ENCODE measurements around the gene SLC4A5. TPM values are rescaled to one million over a fixed set of nuclear protein-coding genes. Genes with fewer than 3 reads are reported as not detected.

Gene SLC4A5
- polyA plus RNA-seq, 1 of the 3 experiments (the other 2 are of a cell fraction) = 0.25 TPM

DNA sequence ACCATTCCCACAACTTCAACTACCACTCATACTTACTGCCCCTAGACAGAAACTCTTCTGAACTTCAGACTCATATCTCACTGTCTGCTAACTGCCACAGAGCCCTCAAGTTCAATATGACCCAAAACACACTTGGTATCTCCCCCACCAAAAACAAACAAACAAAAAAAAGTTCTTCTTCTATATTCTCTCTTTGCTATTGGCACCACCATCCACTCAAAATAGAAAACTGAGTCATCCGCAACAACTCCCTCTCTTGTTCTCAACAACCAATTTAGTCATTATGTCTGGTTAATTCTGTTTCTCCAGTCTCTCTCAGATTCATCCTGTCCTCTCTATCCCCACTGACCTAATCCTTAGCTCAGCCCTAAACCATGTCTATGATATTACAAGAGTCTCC is 44.1 kb upstream of the SLC4A5 start:
- H3K79me2 ChIP-seq (ENCODE audit: insufficient read depth) = peaks cover 79% of the 10 kb centered on the region
- H3F3A ChIP-seq (replicated peaks; ENCODE audit: insufficient read depth) = peaks cover 5% of the 10 kb centered on the region
- H3K36me3 ChIP-seq (replicated peaks in 1 of 2; ENCODE audit: control insufficient read depth in 1 of 2, insufficient read depth in 2 of 2, low read length in 1 of 2) = peaks cover 7 to 20% of the 10 kb centered on the region in 2 experiments
- no peaks in the 10 kb centered on the region for H3K9me3 ChIP-seq
- H3K9ac ChIP-seq = no peak overlapping the region
- TF ChIP-seq FOXM1 (IDR thresholded peaks at IDR 0.05; ENCODE audit: low read depth) (no peak), FOSL2 (IDR thresholded peaks at IDR 0.05; ENCODE audit: borderline replicate concordance, low read depth) (no peak), RFX5 (IDR thresholded peaks at IDR 0.05; ENCODE audit: low read length) (no peak), EP300 (IDR thresholded peaks at IDR 0.05; ENCODE audit: borderline replicate concordance in 1 of 2, low read depth in 1 of 2, low read length in 1 of 2) (no peak), CHD2 (IDR thresholded peaks at IDR 0.05; ENCODE audit: low read length, partially characterized antibody) (no peak)
- TF ChIP-seq, protein P1, sequence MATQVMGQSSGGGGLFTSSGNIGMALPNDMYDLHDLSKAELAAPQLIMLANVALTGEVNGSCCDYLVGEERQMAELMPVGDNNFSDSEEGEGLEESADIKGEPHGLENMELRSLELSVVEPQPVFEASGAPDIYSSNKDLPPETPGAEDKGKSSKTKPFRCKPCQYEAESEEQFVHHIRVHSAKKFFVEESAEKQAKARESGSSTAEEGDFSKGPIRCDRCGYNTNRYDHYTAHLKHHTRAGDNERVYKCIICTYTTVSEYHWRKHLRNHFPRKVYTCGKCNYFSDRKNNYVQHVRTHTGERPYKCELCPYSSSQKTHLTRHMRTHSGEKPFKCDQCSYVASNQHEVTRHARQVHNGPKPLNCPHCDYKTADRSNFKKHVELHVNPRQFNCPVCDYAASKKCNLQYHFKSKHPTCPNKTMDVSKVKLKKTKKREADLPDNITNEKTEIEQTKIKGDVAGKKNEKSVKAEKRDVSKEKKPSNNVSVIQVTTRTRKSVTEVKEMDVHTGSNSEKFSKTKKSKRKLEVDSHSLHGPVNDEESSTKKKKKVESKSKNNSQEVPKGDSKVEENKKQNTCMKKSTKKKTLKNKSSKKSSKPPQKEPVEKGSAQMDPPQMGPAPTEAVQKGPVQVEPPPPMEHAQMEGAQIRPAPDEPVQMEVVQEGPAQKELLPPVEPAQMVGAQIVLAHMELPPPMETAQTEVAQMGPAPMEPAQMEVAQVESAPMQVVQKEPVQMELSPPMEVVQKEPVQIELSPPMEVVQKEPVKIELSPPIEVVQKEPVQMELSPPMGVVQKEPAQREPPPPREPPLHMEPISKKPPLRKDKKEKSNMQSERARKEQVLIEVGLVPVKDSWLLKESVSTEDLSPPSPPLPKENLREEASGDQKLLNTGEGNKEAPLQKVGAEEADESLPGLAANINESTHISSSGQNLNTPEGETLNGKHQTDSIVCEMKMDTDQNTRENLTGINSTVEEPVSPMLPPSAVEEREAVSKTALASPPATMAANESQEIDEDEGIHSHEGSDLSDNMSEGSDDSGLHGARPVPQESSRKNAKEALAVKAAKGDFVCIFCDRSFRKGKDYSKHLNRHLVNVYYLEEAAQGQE (IDR thresholded peaks at IDR 0.05; ENCODE audit: low read depth, low read length) = no peak
- H3K9me2 ChIP-seq = no peaks in the 10 kb centered on the region
- H3K4me3 ChIP-seq (ENCODE audit: low read depth in 2 of 2, low read length in 1 of 2) = no peak overlapping the region
- peaks cover 9 to 19% of the 10 kb centered on the region in 2 experiments; a peak in 3 of 4 replicates for H3K4me1 ChIP-seq (ENCODE audit: control insufficient read depth in 1 of 2, insufficient read depth in 2 of 2, low read depth in 1 of 2, low read length in 1 of 2)
- H4K20me1 ChIP-seq (ENCODE audit: insufficient read depth) = peaks cover 53% of the 10 kb centered on the region
- DNase-seq = no peak
- H3K27me3 ChIP-seq (ENCODE audit: insufficient read depth) = no peaks in the 10 kb centered on the region
- ChIA-PET POLR2A (no interaction called here), CTCF (interaction anchor here (1.0 to 3.4 kb wide), 2 partner anchors 45 to 52 kb away, joined by 3 to 10 read pairs; no protein-coding TSS in a partner anchor)
- H3K4me2 ChIP-seq = peak overlapping the region; percentile 56; the same call in 1 of the 2 replicates
- peak overlapping the region in 1 of 2 experiments; percentile 43; a peak in 1 of 4 replicates for H3K27ac ChIP-seq (ENCODE audit: low read depth in 2 of 2, low read length in 1 of 2)
- no peak overlapping the region for H2AFZ ChIP-seq (ENCODE audit: low read depth)
- WGBS (ENCODE audit: low lambda C conversion rate) = 95% methylated on average over 1 of the region's 1 CpG

DNA sequence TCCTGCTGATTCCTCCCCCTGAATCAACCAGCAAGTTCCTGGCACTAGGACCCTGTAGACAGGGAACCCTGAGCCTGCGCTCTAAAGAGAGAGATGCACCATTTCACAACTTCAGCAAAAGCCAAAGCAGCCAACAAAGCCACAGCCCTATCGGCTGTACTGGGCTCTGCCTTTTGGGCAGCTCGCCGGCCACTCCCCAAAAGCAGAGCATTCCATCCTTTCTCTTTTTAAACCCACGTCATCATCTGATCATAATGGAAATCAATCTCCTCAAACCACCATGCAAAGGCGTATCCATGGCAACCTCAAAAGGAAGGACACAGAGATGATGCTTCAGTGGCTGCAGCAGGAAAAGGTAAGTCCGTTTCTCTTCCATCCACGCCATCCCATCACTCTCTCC is 42.2 kb upstream of the SLC4A5 start:
- Histone ChIP-seq H3K36me3 (replicated peaks in 1 of 2; ENCODE audit: control insufficient read depth in 1 of 2, insufficient read depth in 2 of 2, low read length in 1 of 2) (peaks cover 7 to 24% of the 10 kb centered on the region in 2 experiments), H3K27ac (ENCODE audit: low read depth in 2 of 2, low read length in 1 of 2) (no peak overlapping the region), H3F3A (replicated peaks; ENCODE audit: insufficient read depth) (peaks cover 5% of the 10 kb centered on the region), H3K9ac (no peak overlapping the region), H3K27me3 (ENCODE audit: insufficient read depth) (no peaks in the 10 kb centered on the region), H3K4me1 (ENCODE audit: control insufficient read depth in 1 of 2, insufficient read depth in 2 of 2, low read depth in 1 of 2, low read length in 1 of 2) (peaks cover 9 to 16% of the 10 kb centered on the region in 2 experiments; a peak in 3 of 4 replicates), H4K20me1 (ENCODE audit: insufficient read depth) (peaks cover 71% of the 10 kb centered on the region), H3K9me3 (no peaks in the 10 kb centered on the region), H2AFZ (ENCODE audit: low read depth) (no peak overlapping the region), H3K4me2 (no peak overlapping the region), H3K4me3 (ENCODE audit: low read depth in 2 of 2, low read length in 1 of 2) (no peak overlapping the region), H3K9me2 (no peaks in the 10 kb centered on the region), H3K79me2 (ENCODE audit: insufficient read depth) (peaks cover 87% of the 10 kb centered on the region)
- 91% methylated on average over 8 of the region's 8 CpGs for WGBS (ENCODE audit: low lambda C conversion rate)
- CTCF ChIA-PET = interaction anchor here (3.4 kb wide), 1 partner anchor 50 kb away, joined by 10 read pairs; no protein-coding TSS in a partner anchor
- no peak for DNase-seq
- POLR2A ChIA-PET = no interaction called here
- TF ChIP-seq MXI1 (IDR thresholded peaks at IDR 0.05; ENCODE audit: low read depth, low read length) = no peak
- no peak for TF ChIP-seq GABPA (IDR thresholded peaks at IDR 0.05; ENCODE audit: low read depth)
- TF ChIP-seq GATA2 (CRISPR knock-in tag; IDR thresholded peaks at IDR 0.05) = no peak
- TF ChIP-seq RXRA (IDR thresholded peaks at IDR 0.05; ENCODE audit: borderline replicate concordance, low read depth) = no peak
- TF ChIP-seq NFIC (IDR thresholded peaks at IDR 0.05; ENCODE audit: borderline replicate concordance) = no peak
- TF ChIP-seq POLR2AphosphoS5 (IDR thresholded peaks at IDR 0.05; ENCODE audit: low read depth, low read length) = no peak
- no peak for TF ChIP-seq FOXM1 (IDR thresholded peaks at IDR 0.05; ENCODE audit: low read depth)
- TF ChIP-seq, protein P1 (IDR thresholded peaks at IDR 0.05; ENCODE audit: low read depth, low read length) = no peak
- TF ChIP-seq FOSL2 (IDR thresholded peaks at IDR 0.05; ENCODE audit: borderline replicate concordance, low read depth) = no peak
- no peak for TF ChIP-seq SIN3A (IDR thresholded peaks at IDR 0.05; ENCODE audit: borderline replicate concordance, low read depth, low read length)
- TF ChIP-seq, protein P2, sequence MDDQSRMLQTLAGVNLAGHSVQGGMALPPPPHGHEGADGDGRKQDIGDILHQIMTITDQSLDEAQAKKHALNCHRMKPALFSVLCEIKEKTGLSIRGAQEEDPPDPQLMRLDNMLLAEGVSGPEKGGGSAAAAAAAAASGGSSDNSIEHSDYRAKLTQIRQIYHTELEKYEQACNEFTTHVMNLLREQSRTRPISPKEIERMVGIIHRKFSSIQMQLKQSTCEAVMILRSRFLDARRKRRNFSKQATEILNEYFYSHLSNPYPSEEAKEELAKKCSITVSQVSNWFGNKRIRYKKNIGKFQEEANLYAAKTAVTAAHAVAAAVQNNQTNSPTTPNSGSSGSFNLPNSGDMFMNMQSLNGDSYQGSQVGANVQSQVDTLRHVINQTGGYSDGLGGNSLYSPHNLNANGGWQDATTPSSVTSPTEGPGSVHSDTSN (IDR thresholded peaks at IDR 0.05) = no peak
- TF ChIP-seq TCF12 (IDR thresholded peaks at IDR 0.05) = no peak
- TF ChIP-seq ELF1 (IDR thresholded peaks at IDR 0.05) = no peak
- TF ChIP-seq SMC3 (IDR thresholded peaks at IDR 0.05; ENCODE audit: low read depth, low read length) = no peak
- TF ChIP-seq, protein P3, sequence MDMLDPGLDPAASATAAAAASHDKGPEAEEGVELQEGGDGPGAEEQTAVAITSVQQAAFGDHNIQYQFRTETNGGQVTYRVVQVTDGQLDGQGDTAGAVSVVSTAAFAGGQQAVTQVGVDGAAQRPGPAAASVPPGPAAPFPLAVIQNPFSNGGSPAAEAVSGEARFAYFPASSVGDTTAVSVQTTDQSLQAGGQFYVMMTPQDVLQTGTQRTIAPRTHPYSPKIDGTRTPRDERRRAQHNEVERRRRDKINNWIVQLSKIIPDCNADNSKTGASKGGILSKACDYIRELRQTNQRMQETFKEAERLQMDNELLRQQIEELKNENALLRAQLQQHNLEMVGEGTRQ (IDR thresholded peaks at IDR 0.05; ENCODE audit: borderline replicate concordance, low read depth, low read length) = no peak
